NCI-H2196 (cell line): ENCODE measurements around the gene NUP93.
"Not testable (repeated sequence)": the region's sequence is repeated elsewhere in the genome, so short reads cannot be mapped to it uniquely, and the experiment has no call there.

ENCODE experiments used
- DNase-seq: peaks from one replicate; lab custom pipeline; 2025; ENCODE audit not compliant: unreplicated experiment; lab: John Stamatoyannopoulos, UW

The NUP93 gene

GRCh38 chr16:56775162-56775561 lies 45.2 kb downstream of the NUP93 start:
- DNase-seq, result no peak

GRCh38 chr16:56776562-56776961 lies 46.6 kb downstream of the NUP93 start:
- DNase-seq, result no peak

- no peak for DNase-seq
These were observed 47.1 kb downstream of the NUP93 start for GRCh38 chr16:56777001-56777400.

- DNase-seq, result no peak
These were observed 47.6 kb downstream of the NUP93 start for GRCh38 chr16:56777482-56777881.

- DNase-seq, result no peak
These were observed 50.0 kb downstream of the NUP93 start for GRCh38 chr16:56779906-56780305.

GRCh38 chr16:56780646-56781045 lies 50.7 kb downstream of the NUP93 start:
- DNase-seq, result no peak

GRCh38 chr16:56781528-56781961 lies 51.6 kb downstream of the NUP93 start:
- DNase-seq, result no peak

GRCh38 chr16:56783344-56783743 lies 53.4 kb downstream of the NUP93 start:
- DNase-seq, result no peak

- DNase-seq, result no peak
These were observed 55.4 kb downstream of the NUP93 start for GRCh38 chr16:56785317-56785716.

GRCh38 chr16:56787167-56787566 lies 57.2 kb downstream of the NUP93 start:
- DNase-seq, result no peak

GRCh38 chr16:56788435-56788834 lies 58.5 kb downstream of the NUP93 start:
- no peak for DNase-seq

GRCh38 chr16:56789360-56789759 lies 59.4 kb downstream of the NUP93 start:
- peak; percentile 39 for DNase-seq

GRCh38 chr16:56792967-56793366 lies 63.0 kb downstream of the NUP93 start:
- DNase-seq, result no peak

- peak; percentile 5 for DNase-seq
These were observed 63.6 kb downstream of the NUP93 start for GRCh38 chr16:56793492-56793891.

- no peak for DNase-seq
These were observed 65.1 kb downstream of the NUP93 start for GRCh38 chr16:56795011-56795410.

GRCh38 chr16:56797038-56797437 lies 67.1 kb downstream of the NUP93 start:
- DNase-seq, result not testable (repeated sequence)

- DNase-seq, result no peak
These were observed 67.9 kb downstream of the NUP93 start for GRCh38 chr16:56797861-56798260.

GRCh38 chr16:56798955-56799354 lies 69.0 kb downstream of the NUP93 start:
- DNase-seq, result no peak

- DNase-seq, result no peak
These were observed 70.4 kb downstream of the NUP93 start for GRCh38 chr16:56800355-56800754.

- DNase-seq, result no peak
These were observed 71.8 kb downstream of the NUP93 start for GRCh38 chr16:56801762-56802161.

- DNase-seq, result no peak
These were observed 77.2 kb downstream of the NUP93 start for GRCh38 chr16:56807011-56807675.

GRCh38 chr16:56807676-56808067 lies 77.7 kb downstream of the NUP93 start:
- DNase-seq, result not testable (repeated sequence)

GRCh38 chr16:56810954-56811353 lies 81.0 kb downstream of the NUP93 start:
- no peak for DNase-seq
